MM.1S (cell line): ENCODE data around the gene SZT2.

Experiments
- DNase-seq: peaks from one replicate; pipeline ENCODE4 v3.0.0-alpha.2; 2015
- H2AFZ ChIP-seq: fragments of 300-600 bp; sonication (generic); 2 replicates; pipeline ENCODE4 v1.6.0; 2016; ENCODE audit warnings: antibody characterized with exemption, low read length
- H3F3A ChIP-seq: fragments of 300-600 bp; sonication (generic); 2 replicates; pipeline ENCODE4 v1.6.1; 2016; ENCODE audit warnings: mild to moderate bottlenecking, antibody characterized with exemption, low read length, moderate library complexity, mixed read lengths; ENCODE audit not compliant: insufficient read depth
- H3K27ac ChIP-seq: fragments of 300-600 bp; sonication (generic); 2 replicates; pipeline ENCODE4 v1.5.1; 2016; ENCODE audit warnings: mild to moderate bottlenecking, low read length
- H3K27me3 ChIP-seq: fragments of 300-600 bp; sonication (generic); replicated peaks from 2 replicates; pipeline ENCODE4 v1.6.0; 2016; ENCODE audit warnings: low read length; ENCODE audit not compliant: insufficient read depth
- H3K36me3 ChIP-seq: fragments of 300-600 bp; sonication (generic); replicated peaks from 2 replicates; pipeline ENCODE4 v1.6.1; 2016; ENCODE audit warnings: mild to moderate bottlenecking, low read length, mixed read lengths; ENCODE audit not compliant: insufficient read depth
- H3K4me1 ChIP-seq: fragments of 300-600 bp; sonication (generic); 2 replicates; pipeline ENCODE4 v1.6.1; 2016; ENCODE audit warnings: low read length, mixed read lengths
- H3K4me2 ChIP-seq: fragments of 300-600 bp; sonication (generic); 2 replicates; pipeline ENCODE4 v1.6.0; 2016; ENCODE audit warnings: low read depth, low read length
- H3K4me3 ChIP-seq: fragments of 300-600 bp; sonication (generic); 2 replicates; pipeline ENCODE4 v1.5.1; 2016; ENCODE audit warnings: low read length, mixed read lengths
- H3K79me2 ChIP-seq: fragments of 300-600 bp; sonication (generic); 2 replicates; pipeline ENCODE4 v1.6.1; 2016; ENCODE audit warnings: mixed run types, low read length, mixed read lengths
- H3K9ac ChIP-seq: fragments of 300-600 bp; sonication (generic); 2 replicates; pipeline ENCODE4 v1.6.1; 2016; ENCODE audit warnings: low read length, mixed read lengths
- H3K9me2 ChIP-seq: fragments of 300-600 bp; sonication (generic); replicated peaks from 2 replicates; pipeline ENCODE4 v1.6.1; 2016; ENCODE audit warnings: mild to moderate bottlenecking, low read length, mixed read lengths; ENCODE audit not compliant: insufficient read depth
- H3K9me3 ChIP-seq: fragments of 300-600 bp; sonication (generic); replicated peaks from 2 replicates; pipeline ENCODE4 v1.6.1; 2016; ENCODE audit warnings: mild to moderate bottlenecking, low read length, mixed read lengths; ENCODE audit not compliant: insufficient read depth
- H4K20me1 ChIP-seq: fragments of 300-600 bp; sonication (generic); 2 replicates; pipeline ENCODE4 v1.6.1; 2016; ENCODE audit warnings: mild to moderate bottlenecking, low read length, moderate library complexity, mixed read lengths; ENCODE audit not compliant: insufficient read depth
- CTCF ChIP-seq: fragments of 300-600 bp; sonication (generic); IDR thresholded peaks from 2 replicates; pipeline ENCODE4 v1.5.1; 2016; ENCODE audit warnings: antibody characterized with exemption, low read length, mixed read lengths
- EZH2 ChIP-seq: fragments of 300-600 bp; sonication (generic); optimal IDR thresholded peaks from 2 replicates; pipeline ENCODE3; 2017; ENCODE audit warnings: low read depth, mild to moderate bottlenecking, antibody characterized with exemption, low read length, mixed read lengths
- EZH2phosphoT487 ChIP-seq: fragments of 300-600 bp; sonication (generic); IDR thresholded peaks from 2 replicates; pipeline ENCODE4 v1.6.1; 2018; ENCODE audit warnings: antibody characterized with exemption, low read length

SZT2 gene

GRCh38 chr1:43402089-43402865 lies 12.6 kb downstream of the SZT2 start:
- no peaks in the 10 kb centered on the region for H3K36me3 ChIP-seq
- DNase-seq: no peak
- no peak for TF ChIP-seq EZH2
- no peak for TF ChIP-seq CTCF
- TF ChIP-seq EZH2phosphoT487: no peak

GRCh38 chr1:43404353-43404752 lies 14.7 kb downstream of the SZT2 start:
- TF ChIP-seq EZH2phosphoT487 (no peak), EZH2 (no peak), CTCF (no peak)
- no peaks in the 10 kb centered on the region for H4K20me1 ChIP-seq
- H3K9ac ChIP-seq: no peak overlapping the region
- H3K4me3 ChIP-seq: no peak overlapping the region
- H3K27me3 ChIP-seq: no peaks in the 10 kb centered on the region
- H3K4me2 ChIP-seq: no peak overlapping the region
- H3K79me2 ChIP-seq: no peaks in the 10 kb centered on the region
- no peaks in the 10 kb centered on the region for H3K4me1 ChIP-seq
- H3K27ac ChIP-seq: no peak overlapping the region
- DNase-seq: no peak
- H3F3A ChIP-seq: no peaks in the 10 kb centered on the region
- H2AFZ ChIP-seq: no peak overlapping the region
- H3K9me2 ChIP-seq: no peaks in the 10 kb centered on the region
- H3K36me3 ChIP-seq: no peaks in the 10 kb centered on the region
- no peaks in the 10 kb centered on the region for H3K9me3 ChIP-seq

More at GRCh38 chr1:43402089-43402865, 12.6 kb downstream of the SZT2 start:
- H3K9me3 ChIP-seq: no peaks in the 10 kb centered on the region
- no peak overlapping the region for H3K4me3 ChIP-seq
- no peaks in the 10 kb centered on the region for H4K20me1 ChIP-seq
- H3K27me3 ChIP-seq: no peaks in the 10 kb centered on the region
- H3K4me1 ChIP-seq: no peaks in the 10 kb centered on the region
- H3F3A ChIP-seq: no peaks in the 10 kb centered on the region
- 0 out of 2 replicates have a peak, but pooled peaks cover 3% of the 10 kb centered on the region for H3K79me2 ChIP-seq
- H3K4me2 ChIP-seq: no peak overlapping the region
- H3K27ac ChIP-seq: no peak overlapping the region
- no peak overlapping the region for H2AFZ ChIP-seq
- no peak overlapping the region for H3K9ac ChIP-seq
- H3K9me2 ChIP-seq: no peaks in the 10 kb centered on the region

- H3K36me3 ChIP-seq: no peaks in the 10 kb centered on the region
- no peaks in the 10 kb centered on the region for H3K4me1 ChIP-seq
- H3F3A ChIP-seq: no peaks in the 10 kb centered on the region
- H3K9me3 ChIP-seq: no peaks in the 10 kb centered on the region
- H2AFZ ChIP-seq: no peak overlapping the region
- TF ChIP-seq CTCF (no peak), EZH2phosphoT487 (no peak), EZH2 (no peak)
- H3K27me3 ChIP-seq: no peaks in the 10 kb centered on the region
- H3K9me2 ChIP-seq: no peaks in the 10 kb centered on the region
- no peak for DNase-seq
- H3K27ac ChIP-seq: no peak overlapping the region
- H3K4me2 ChIP-seq: no peak overlapping the region
- H4K20me1 ChIP-seq: no peaks in the 10 kb centered on the region
- no peak overlapping the region for H3K4me3 ChIP-seq
- H3K79me2 ChIP-seq: no peaks in the 10 kb centered on the region
- H3K9ac ChIP-seq: no peak overlapping the region
Measured at GRCh38 chr1:43405219-43405875, 15.6 kb downstream of the SZT2 start.
